GM12865 (cell line): ENCODE data around the gene MVD.

ENCODE experiments used
- DNase-seq: peaks from one replicate; pipeline ENCODE4 v3.0.0; 2010; ENCODE audit warnings: low read depth
- H3K4me3 ChIP-seq: 2 replicates; pipeline ENCODE4 v1.5.1; 2011; ENCODE audit warnings: mild to moderate bottlenecking, low read depth, low read length, control low read depth
- CTCF ChIP-seq: IDR thresholded peaks from 2 replicates; pipeline ENCODE4 v1.5.1; 2011; ENCODE audit warnings: low read length, control low read depth, low read depth, inconsistent platforms; ENCODE audit not compliant: insufficient read depth; ENCODE audit errors: missing control alignments

Gene MVD

GRCh38 chr16:88697116-88697830, 34.4 kb upstream of the MVD start:
- no peak for TF ChIP-seq CTCF
- DNase-seq: no peak
- H3K4me3 ChIP-seq: no peak overlapping the region

- no peak for DNase-seq
- no peak for TF ChIP-seq CTCF
- no peak overlapping the region for H3K4me3 ChIP-seq
These were observed 33.5 kb upstream of the MVD start for GRCh38 chr16:88696441-88696840.

- DNase-seq: no peak
- no peak overlapping the region for H3K4me3 ChIP-seq
- TF ChIP-seq CTCF: no peak
These were observed 32.9 kb upstream of the MVD start for GRCh38 chr16:88695753-88696152.

- no peak for TF ChIP-seq CTCF
- H3K4me3 ChIP-seq: no peak overlapping the region
- DNase-seq: no peak
These were observed 32.3 kb upstream of the MVD start for GRCh38 chr16:88695218-88695617.

- H3K4me3 ChIP-seq: no peak overlapping the region
- no peak for DNase-seq
- no peak for TF ChIP-seq CTCF
These were observed 31.6 kb upstream of the MVD start for GRCh38 chr16:88694221-88695087.

GRCh38 chr16:88693420-88694177, 30.7 kb upstream of the MVD start:
- no peak for TF ChIP-seq CTCF
- DNase-seq: no peak
- H3K4me3 ChIP-seq: no peak overlapping the region
